GM19324 (cell line): Measurements from ENCODE around the gene FBXO10.
"Not testable (repeated sequence)": the region's sequence is repeated elsewhere in the genome, so short reads cannot be mapped to it uniquely, and the experiment has no call there.

Source experiments
- ATAC-seq: cut with Tn5 transposase; IDR thresholded peaks from one replicate; pipeline ENCODE4 v1.9.1; 2021; ENCODE audit warnings: mild to moderate bottlenecking, moderate library complexity; ENCODE audit not compliant: unreplicated experiment, low FRiP score

FBXO10 gene

DNA sequence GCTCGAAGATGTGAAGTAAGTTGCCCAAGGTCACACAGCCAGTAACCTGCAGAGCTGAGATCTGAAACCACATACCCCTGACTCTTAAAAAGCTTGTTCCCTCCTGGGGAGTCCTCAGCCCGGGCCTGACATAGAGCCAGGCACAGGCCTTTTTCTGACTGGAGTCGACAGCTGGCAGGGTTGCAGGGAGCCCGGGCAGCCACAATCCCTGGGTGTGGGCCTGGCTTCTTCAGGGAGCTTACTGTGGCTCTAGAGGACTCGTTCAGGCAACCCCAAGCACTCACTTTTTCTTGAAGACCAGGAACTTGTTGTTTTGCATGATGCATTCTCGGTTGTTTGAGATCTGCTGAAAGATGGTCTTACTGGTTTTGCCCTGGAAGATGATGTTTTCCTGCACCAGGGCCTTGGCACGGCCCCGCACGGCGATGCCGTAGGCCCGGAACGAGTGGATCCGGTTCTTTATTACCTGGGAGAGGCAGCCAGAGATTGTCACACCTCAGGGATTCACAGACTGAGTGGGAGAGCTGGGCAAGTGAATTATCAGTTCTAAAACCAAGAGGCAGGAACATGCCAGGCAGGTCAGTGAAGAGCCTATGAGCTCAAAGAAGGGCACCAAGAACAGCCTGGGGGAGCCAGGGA lies 60.4 kb downstream of the FBXO10 start:
- no peak for ATAC-seq

- no peak for ATAC-seq
These were observed 61.2 kb downstream of the FBXO10 start for GRCh38 chr9:37514999-37515398.

DNA sequence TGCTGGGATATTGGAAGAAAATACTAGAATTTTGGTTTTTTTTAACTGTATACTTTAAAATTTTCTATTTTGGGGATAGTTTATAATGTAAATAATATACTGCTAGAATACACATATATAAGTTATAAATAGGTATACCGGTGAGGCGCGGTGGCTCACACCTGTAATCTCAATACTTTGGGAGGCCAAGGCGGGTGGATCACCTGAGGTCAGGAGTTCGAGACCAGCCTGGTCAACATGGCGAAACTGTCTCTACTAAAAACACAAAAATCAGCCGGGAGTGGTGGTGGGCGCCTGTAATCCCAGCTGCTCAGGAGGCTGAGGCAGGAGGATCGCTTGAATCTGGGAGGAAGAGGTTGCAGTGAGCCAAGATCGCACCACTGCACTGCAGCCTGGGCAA lies 61.8 kb downstream of the FBXO10 start:
- ATAC-seq = not testable (repeated sequence)

- no peak for ATAC-seq
These were observed 63.7 kb downstream of the FBXO10 start for GRCh38 chr9:37512437-37512836.

- no peak for ATAC-seq
These were observed 64.9 kb downstream of the FBXO10 start for GRCh38 chr9:37511016-37512010.

GRCh38 chr9:37510053-37510452 lies 66.1 kb downstream of the FBXO10 start:
- ATAC-seq = not testable (repeated sequence)

DNA sequence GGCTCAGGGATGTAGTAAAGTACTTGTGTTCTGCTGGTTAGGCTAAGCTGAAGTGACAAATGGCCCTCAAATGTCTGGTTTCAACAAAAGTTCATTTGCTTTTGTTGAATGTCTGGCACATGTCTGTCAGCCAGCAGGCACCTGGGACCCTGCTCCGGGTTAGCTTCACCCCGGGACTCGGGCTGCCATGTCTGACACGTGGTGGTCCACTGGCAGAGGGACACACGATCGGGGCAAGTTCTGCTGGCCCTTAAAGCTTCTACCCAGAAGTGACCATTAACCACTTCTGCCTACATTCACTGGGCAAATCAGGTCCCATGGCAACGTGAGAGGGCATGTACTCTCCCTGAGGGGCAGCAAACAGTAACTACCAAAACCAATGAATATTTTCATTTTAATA lies 66.6 kb downstream of the FBXO10 start:
- ATAC-seq = no peak

- no peak for ATAC-seq
These were observed 67.4 kb downstream of the FBXO10 start for GRCh38 chr9:37508834-37509206.

- no peak for ATAC-seq
These were observed 67.9 kb downstream of the FBXO10 start for GRCh38 chr9:37508135-37508833.

DNA sequence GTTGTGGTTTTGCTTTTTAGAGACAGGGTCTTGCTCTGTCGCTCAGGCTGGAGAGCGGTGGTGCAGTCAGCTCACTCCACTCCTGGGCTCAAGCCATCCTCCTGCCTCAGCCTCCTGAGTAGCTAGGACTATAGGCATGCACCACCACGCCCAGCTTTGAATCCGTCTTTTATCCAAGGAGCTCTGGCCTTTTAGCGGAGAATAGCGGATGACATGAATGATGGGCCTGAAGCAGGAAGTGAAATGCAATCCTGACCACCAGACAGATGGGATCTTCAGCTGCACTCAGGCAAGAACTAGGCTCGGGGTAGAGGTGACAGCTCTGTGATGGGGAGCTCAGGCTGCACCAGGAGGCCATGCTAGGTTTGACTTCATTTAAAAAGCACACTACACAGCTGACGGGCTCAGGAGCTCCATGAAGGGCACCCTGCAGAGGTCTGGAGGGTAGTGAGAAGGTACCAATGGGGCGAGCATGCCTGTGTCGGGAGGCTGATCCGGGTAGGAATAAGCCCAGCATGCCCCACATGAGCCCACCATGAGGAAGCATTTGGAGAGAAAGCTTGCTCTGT lies 68.5 kb downstream of the FBXO10 start:
- ATAC-seq = no peak

DNA sequence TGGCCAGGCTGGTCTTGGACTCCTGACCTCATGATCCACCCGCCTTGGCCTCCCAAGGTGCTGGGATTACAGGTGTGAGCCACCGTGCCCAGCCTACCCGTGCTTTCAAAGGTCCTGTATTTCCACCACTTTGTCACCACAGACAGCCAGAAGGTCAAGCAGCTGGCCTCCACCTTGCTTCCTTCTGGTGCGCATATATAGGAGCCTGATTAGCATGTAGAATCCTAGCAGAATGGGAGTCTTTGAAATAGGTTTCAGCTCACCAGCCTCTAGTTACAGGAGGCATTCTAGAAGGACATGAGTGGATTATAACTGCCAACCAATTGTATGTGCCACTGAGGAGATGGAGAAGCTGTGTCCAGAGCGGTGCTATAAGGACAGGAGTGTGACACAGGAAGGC lies 71.6 kb downstream of the FBXO10 start:
- no peak for ATAC-seq

GRCh38 chr9:37503736-37504135 lies 72.4 kb downstream of the FBXO10 start:
- no peak for ATAC-seq

GRCh38 chr9:37501957-37502596 lies 74.1 kb downstream of the FBXO10 start:
- ATAC-seq = no peak

- ATAC-seq = no peak
These were observed 76.9 kb downstream of the FBXO10 start for GRCh38 chr9:37499297-37499696.

DNA sequence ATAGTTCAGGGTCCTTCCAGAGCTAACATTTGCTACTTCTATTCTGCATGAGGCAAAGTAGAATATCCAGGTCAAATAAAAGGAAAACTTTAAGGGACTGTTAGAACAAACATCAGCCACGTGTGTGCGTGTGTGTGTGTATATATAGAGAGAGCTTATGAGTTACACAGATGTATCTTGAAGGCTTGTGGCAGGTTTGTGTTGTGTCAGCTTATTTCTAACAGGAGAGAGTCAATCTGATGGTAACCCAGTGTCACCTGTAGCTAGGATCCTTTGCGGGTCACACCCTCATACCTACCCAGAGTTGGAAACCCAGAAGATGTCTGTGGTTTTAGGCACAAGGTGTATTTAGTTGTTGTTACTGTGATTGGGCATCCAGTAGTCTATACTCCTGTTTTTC lies 77.7 kb downstream of the FBXO10 start:
- ATAC-seq = no peak

DNA sequence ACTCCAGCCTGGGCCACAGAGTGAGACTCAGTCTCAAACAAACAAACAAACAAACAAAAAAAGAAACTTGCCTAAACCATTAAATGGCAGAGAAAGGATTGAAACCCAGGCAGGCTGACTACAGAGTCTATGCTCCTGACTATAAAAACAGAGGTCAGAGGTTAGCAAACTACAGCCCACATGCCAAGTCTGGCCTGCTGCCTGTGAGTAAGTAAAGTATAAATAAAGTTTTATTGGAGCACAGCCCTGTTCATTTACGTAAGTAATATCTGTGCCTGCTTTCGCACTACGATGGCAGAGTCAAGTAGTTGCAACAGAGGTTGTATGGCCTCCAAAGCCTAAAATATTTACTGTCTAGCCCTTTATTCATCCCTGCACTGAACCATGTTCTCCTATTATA lies 78.9 kb downstream of the FBXO10 start:
- ATAC-seq = no peak

- no peak for ATAC-seq
These were observed 80.2 kb downstream of the FBXO10 start for GRCh38 chr9:37496020-37496419.

DNA sequence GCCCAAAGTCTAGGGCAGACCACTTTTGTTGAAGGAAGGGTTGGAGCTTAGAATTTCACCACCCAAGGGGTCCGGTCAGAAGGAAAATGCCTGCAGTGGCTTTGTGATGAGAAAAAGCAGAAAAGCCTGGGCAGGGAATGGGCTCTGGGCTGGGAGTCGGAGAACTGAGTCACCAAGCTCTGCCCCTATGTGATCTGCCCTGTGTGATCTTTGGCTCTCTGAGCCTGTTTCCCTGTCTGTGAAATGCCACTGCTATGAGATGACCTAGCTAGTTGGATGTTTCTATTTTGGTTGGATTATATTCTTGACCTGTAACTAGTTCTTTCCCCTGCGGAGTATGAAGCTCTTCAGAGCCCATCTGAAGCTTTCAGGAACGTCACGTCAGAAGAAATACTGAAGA lies 80.6 kb downstream of the FBXO10 start:
- no peak for ATAC-seq

DNA sequence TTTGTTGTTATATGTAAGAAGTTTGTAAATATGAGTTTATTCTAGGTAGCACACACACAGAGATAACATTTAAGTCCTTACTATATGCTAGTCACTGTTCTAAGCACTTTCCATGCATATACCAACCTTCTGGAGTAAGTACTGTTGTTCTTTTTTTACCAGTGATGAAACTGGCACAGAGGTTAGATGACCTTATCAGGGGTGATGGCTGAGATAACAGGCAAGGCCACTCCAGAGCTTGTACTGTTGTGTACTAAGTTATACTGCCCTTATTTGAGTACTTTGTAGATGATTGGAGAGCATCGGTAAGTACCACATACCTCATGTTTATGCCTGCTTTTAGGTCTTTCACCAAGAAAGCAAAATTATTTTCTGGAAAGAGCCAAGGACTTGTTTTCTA lies 84.2 kb downstream of the FBXO10 start:
- no peak for ATAC-seq
